KMS-11 (cell line): Measurements from ENCODE around the gene SLC35B4.

ENCODE experiments used
- H2AFZ ChIP-seq: fragments of 200-600 bp; sonication (generic); 2 replicates; pipeline ENCODE4 v1.6.1; 2016; ENCODE audit warnings: antibody characterized with exemption, mixed run types, low read depth
- H3K27ac ChIP-seq: fragments of 200-600 bp; sonication (generic); 2 replicates; pipeline ENCODE4 v1.6.1; 2016; ENCODE audit warnings: mild to moderate bottlenecking, mixed run types
- H3K27me3 ChIP-seq: fragments of 200-600 bp; sonication (generic); 2 replicates; pipeline ENCODE4 v1.6.1; 2017; ENCODE audit warnings: mild to moderate bottlenecking, low read depth, mixed run types, moderate library complexity; ENCODE audit not compliant: insufficient read depth
- H3K36me3 ChIP-seq: fragments of 200-600 bp; sonication (generic); 2 replicates; pipeline ENCODE4 v1.6.1; 2017; ENCODE audit warnings: mild to moderate bottlenecking, mixed run types; ENCODE audit not compliant: insufficient read depth
- H3K4me1 ChIP-seq: fragments of 200-600 bp; sonication (generic); 2 replicates; pipeline ENCODE4 v1.6.1; 2016; ENCODE audit warnings: mild to moderate bottlenecking, low read depth, mixed run types; ENCODE audit not compliant: poor library complexity, severe bottlenecking
- H3K4me2 ChIP-seq: fragments of 200-600 bp; sonication (generic); 2 replicates; pipeline ENCODE4 v1.7.0; 2016; ENCODE audit warnings: mild to moderate bottlenecking, mixed run types
- H3K4me3 ChIP-seq: fragments of 200-600 bp; sonication (generic); IDR thresholded peaks from 2 replicates; pipeline ENCODE4 v1.6.1; 2017; ENCODE audit warnings: low read depth, low read length, mixed read lengths; ENCODE audit not compliant: insufficient read depth
- H3K79me2 ChIP-seq: fragments of 200-600 bp; sonication (generic); 2 replicates; pipeline ENCODE4 v1.6.1; 2016; ENCODE audit warnings: low read depth, mixed run types; ENCODE audit not compliant: insufficient read depth
- H3K9ac ChIP-seq: fragments of 200-600 bp; sonication (generic); 2 replicates; pipeline ENCODE4 v1.6.1; 2016; ENCODE audit warnings: mild to moderate bottlenecking, mixed run types
- H4K20me1 ChIP-seq: fragments of 200-600 bp; sonication (generic); 2 replicates; pipeline ENCODE4 v1.6.1; 2016; ENCODE audit warnings: mild to moderate bottlenecking, mixed run types; ENCODE audit not compliant: insufficient read depth
- CTCF ChIP-seq: fragments of 200-600 bp; sonication (generic); conservative IDR thresholded peaks from 2 replicates; pipeline ENCODE4 v1.6.1; 2017; ENCODE audit warnings: low read depth, mild to moderate bottlenecking, antibody characterized with exemption, low read length, moderate library complexity, mixed read lengths

Gene SLC35B4

GRCh38 chr7:134324107-134324506 lies 7.4 kb upstream of the SLC35B4 start:
- H2AFZ ChIP-seq: no peak overlapping the region
- no peak overlapping the region for H3K4me3 ChIP-seq
- no peak for TF ChIP-seq CTCF
- no peak overlapping the region for H3K9ac ChIP-seq
- no peaks in the 10 kb centered on the region for H4K20me1 ChIP-seq
- peaks cover 5% of the 10 kb centered on the region for H3K4me1 ChIP-seq
- H3K36me3 ChIP-seq: no peaks in the 10 kb centered on the region
- H3K27ac ChIP-seq: no peak overlapping the region
- H3K79me2 ChIP-seq: no peaks in the 10 kb centered on the region
- H3K4me2 ChIP-seq: no peak overlapping the region
- no peaks in the 10 kb centered on the region for H3K27me3 ChIP-seq

- no peaks in the 10 kb centered on the region for H3K36me3 ChIP-seq
- peaks cover 14% of the 10 kb centered on the region for H3K4me1 ChIP-seq
- H3K9ac ChIP-seq: no peak overlapping the region
- no peaks in the 10 kb centered on the region for H3K79me2 ChIP-seq
- TF ChIP-seq CTCF: no peak
- H3K4me3 ChIP-seq: no peak overlapping the region
- no peak overlapping the region for H2AFZ ChIP-seq
- H3K4me2 ChIP-seq: no peak overlapping the region
- H3K27ac ChIP-seq: no peak overlapping the region
- H3K27me3 ChIP-seq: no peaks in the 10 kb centered on the region
- H4K20me1 ChIP-seq: no peaks in the 10 kb centered on the region
Measured at GRCh38 chr7:134320201-134320600, 3.5 kb upstream of the SLC35B4 start.

GRCh38 chr7:134318443-134318842 lies 1.7 kb upstream of the SLC35B4 start:
- no peak for TF ChIP-seq CTCF
- Histone ChIP-seq H3K27me3 (no peaks in the 10 kb centered on the region), H3K79me2 (no peaks in the 10 kb centered on the region; the same call in 1 of the 2 replicates), H4K20me1 (no peaks in the 10 kb centered on the region), H2AFZ (no peak overlapping the region), H3K27ac (no peak overlapping the region), H3K4me1 (peaks cover 14% of the 10 kb centered on the region), H3K4me2 (no peak overlapping the region), H3K4me3 (no peak overlapping the region), H3K36me3 (no peaks in the 10 kb centered on the region), H3K9ac (no peak overlapping the region)

GRCh38 chr7:134317434-134317833 lies 704 bp upstream of the SLC35B4 start:
- Histone ChIP-seq H3K79me2 (no peaks in the 10 kb centered on the region; the same call in 1 of the 2 replicates), H4K20me1 (no peaks in the 10 kb centered on the region), H3K27ac (no peak overlapping the region), H3K36me3 (no peaks in the 10 kb centered on the region), H3K4me1 (peaks cover 14% of the 10 kb centered on the region), H3K4me2 (peak overlapping the region; percentile 65), H2AFZ (peak overlapping the region; percentile 85), H3K4me3 (no peak overlapping the region), H3K27me3 (no peaks in the 10 kb centered on the region), H3K9ac (no peak overlapping the region; the same call in 1 of the 2 replicates)
- no peak for TF ChIP-seq CTCF
